Pons (tissue), 1 donor: ENCODE measurements around the gene GNG12.

Experiments used
- DNase-seq: peaks from one replicate; pipeline ENCODE4 v3.0.0-alpha.2; 2016; ENCODE audit warnings: low spot score

Gene GNG12

GRCh38 chr1:67832737-67833601 is at the start of gene GNG12:
Gene GNG12, minus strand, starts transcription at chr1:67833467. Its CDS starts 125,781 bp downstream, at chr1:67707686.
- peak; percentile 15 for DNase-seq

GRCh38 chr1:67882196-67882958 is 49.1 kb upstream of the GNG12 start:
- DNase-seq: no peak

- no peak for DNase-seq
These were observed 46.9 kb upstream of the GNG12 start for GRCh38 chr1:67880056-67880601.

DNA sequence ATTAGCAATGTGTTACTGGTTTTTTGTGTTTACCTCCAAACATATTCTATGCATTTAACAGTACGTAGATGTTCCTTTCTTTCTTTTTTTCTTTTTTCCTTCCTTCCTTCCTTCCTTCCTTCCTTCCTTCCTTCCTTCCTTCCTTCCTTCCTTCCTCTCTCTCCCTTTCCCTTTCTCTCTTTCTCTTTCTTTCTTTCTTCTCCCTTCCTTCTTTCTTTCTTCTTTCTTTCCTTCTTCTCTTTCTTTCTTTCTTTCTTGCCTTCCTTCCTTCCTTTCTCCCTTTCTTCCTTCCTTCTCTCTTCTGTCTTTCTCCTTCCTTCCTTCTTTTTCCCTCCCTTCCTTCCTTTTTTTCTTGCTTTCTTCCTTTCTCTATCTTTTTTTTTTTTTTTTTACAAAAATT is 46.2 kb upstream of the GNG12 start:
- no peak for DNase-seq

DNA sequence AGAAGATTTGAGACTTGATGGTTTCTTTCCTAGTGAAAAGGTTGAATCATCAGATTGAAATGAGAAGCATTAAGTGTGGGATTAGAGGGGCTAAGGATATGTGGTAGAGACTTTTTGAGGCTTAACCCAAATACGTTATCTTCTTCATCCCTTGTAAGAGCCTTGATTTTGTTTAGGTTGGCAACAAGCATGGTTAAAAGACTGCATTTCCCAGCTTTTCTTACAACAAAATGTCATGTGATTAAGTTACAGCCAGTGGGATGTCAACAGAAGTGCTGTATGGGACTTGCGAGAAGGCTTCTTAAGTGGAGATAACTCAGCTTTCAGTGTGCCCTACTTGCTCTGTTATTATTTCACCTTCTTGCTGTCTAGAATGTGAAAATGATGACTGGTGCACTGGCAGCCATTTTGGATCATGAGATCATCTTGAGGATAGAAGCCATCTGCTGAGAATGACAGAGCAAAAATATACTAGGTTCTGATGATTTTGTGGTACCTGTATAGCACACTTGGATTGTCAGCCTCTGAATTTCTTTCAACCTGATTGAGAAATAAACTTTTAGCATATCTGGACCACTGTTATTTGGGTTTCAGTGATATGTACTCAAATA is 41.3 kb upstream of the GNG12 start:
- no peak for DNase-seq

DNA sequence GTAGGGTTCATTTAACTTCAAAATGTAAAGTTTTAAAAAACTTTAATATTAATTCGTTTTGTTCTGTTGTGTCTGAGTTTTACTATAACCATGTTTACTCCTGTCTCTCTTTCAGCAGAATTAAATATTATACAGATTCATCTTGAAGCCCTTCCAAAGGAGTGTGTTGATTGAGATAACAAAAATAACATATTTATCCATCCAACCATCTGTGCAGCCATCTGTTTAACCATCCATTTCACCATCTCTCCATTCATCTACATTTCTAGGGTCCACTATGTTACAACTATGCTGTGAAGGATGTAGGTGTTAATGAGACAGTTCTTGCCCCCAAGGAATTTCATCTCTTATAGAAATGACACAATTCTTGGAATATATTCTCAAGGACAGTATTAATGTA is 36.0 kb upstream of the GNG12 start:
- no peak for DNase-seq

GRCh38 chr1:67863637-67864036 is 30.4 kb upstream of the GNG12 start:
- no peak for DNase-seq

DNA sequence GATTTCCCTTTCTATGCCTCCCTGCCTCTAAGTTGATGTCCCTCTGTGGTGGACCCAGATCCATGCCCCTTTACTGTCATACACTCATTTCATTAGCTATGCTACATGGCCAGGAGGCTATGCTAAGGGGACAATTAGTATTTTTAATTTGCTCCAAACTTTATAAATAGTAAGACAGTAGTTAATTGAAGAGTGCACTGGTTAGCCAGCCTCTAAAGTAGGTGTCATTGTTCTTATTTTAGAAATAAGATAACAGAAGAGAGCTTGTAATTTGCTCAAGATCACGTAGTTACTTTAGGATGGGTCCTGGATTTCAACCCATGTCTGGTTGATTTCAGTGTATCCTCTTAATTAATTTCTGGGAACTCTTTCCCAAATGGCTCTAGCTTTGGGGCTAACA is 29.4 kb upstream of the GNG12 start:
- no peak for DNase-seq

DNA sequence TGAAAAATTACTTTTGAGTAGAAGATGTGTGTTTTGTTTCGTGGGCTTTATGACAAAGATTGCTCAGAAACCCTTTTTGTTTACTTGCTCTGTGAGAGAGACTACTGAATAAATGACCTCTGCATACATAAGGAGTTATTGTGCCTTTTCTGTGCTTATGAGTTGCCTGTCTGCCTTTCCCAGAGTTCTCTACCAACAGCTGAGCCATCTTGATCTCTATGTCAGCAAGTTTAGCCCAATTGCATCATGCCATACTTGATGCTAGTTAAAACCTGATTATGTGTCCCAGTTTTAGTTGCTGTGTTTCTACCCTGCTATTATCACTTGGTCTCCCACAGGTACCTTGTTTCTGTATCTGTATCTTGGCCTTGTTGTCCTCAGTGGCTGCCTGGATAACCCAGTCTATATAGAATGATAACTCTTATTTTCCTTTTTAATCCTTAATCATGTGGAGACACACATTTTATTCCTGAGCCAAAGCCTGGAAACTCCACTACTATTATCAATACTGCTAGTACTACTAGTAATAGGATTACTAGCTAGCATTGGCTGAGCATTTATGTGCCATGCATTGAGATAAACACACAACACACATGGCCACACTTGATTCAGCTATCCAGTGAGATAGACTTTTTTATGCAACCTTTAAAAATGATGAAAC is 28.7 kb upstream of the GNG12 start:
- no peak for DNase-seq

GRCh38 chr1:67860776-67861175 is 27.5 kb upstream of the GNG12 start:
- DNase-seq: no peak

GRCh38 chr1:67856921-67857320 is 23.7 kb upstream of the GNG12 start:
- no peak for DNase-seq

GRCh38 chr1:67855961-67856360 is 22.7 kb upstream of the GNG12 start:
- no peak for DNase-seq

DNA sequence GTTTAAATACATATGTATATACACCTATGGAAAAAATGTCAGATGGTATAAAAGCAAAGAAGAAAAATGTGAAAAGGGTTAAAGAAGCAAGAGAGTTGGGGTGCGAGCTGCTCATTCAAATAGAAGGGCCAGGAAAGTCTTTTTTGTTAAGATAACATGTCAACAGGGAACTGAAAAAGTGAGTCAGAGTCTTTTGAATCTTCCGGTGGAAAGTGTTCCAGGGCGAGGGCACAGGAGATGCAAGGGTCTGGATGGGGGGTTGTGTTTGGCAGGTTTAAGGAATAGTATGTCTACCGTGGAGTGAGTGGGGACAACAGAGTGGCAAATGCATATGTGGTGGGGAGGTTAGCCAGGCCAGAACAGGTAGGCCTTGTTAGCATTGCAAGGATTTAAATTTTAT is 22.2 kb upstream of the GNG12 start:
- no peak for DNase-seq

- peak; percentile 51 for DNase-seq
These were observed 20.4 kb upstream of the GNG12 start for GRCh38 chr1:67853704-67854103.

GRCh38 chr1:67851800-67852199 is 18.5 kb upstream of the GNG12 start:
- DNase-seq: no peak

- peak; percentile 15 for DNase-seq
These were observed 17.4 kb upstream of the GNG12 start for GRCh38 chr1:67850611-67851075.

- DNase-seq: peak; percentile 25
These were observed 16.9 kb upstream of the GNG12 start for GRCh38 chr1:67850151-67850551.

DNA sequence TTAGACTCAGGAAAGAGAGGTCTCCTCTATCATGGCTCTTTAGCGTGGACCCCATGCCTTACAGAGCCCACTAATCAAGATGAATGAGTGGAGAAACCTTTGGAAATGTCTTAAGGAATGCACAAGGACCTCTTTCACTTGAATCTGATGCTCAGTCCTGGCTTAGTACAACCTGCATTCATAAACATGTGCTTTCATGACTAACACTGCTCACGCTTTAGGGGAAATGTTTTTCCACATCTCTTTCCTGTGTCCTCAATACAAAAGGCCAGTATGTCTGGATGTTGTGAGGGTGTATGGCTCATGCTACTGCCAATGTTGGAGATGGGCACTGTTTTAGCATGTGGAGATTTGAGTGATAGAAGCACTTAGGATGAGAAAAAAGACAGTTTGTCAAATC is 14.2 kb upstream of the GNG12 start:
- no peak for DNase-seq

DNA sequence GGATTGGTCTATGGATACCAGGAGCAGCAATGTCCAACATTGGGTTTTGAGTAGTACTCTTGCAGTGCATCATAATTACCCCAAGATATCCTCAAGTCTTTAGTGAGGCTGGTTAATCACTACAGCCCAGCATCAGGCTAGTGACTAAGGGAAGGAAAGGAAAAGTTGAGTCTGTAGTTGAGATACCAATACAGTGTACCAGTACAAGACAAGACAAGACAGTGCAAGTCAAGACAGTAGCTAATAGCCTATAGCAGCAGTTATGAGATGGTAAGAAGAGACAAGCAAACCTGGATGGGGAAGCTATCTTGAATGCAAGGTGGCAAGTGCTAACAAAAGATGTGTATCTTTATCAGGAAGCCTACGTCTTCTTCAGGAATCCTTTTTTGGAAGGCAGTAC is 13.3 kb upstream of the GNG12 start:
- DNase-seq: no peak

- no peak for DNase-seq
These were observed 11.7 kb upstream of the GNG12 start for GRCh38 chr1:67844988-67845387.

DNA sequence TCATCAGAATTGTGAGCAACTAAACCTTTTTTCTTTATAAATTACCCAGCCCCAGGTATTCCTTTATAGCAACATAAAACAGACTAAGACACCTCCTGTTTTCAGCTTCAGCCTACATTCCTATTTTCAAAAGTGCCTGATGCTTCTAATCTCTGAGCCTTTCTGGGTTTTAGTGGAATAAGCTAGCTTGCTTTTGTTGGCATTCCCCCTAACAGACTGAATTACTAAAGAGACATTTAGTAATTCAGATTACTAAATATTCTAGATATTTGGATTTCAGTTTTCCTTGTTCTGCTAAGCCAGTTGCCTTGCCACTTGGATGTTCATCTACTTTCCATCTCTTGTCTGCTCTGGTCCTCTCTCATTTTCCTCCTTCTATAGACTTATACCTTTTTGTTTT is 10.5 kb upstream of the GNG12 start:
- DNase-seq: no peak

GRCh38 chr1:67843331-67843730 is 10.1 kb upstream of the GNG12 start:
- no peak for DNase-seq
